SK-N-MC (cell line): ENCODE results near the gene RAB13.

Source experiments
- EZH2 ChIP-seq: fragments of 200-600 bp; sonication (generic); IDR thresholded peaks from one replicate; pipeline ENCODE4 v1.6.1; 2017; ENCODE audit warnings: antibody characterized with exemption
- FOXP2 ChIP-seq: optimal IDR thresholded peaks from 2 replicates; pipeline ENCODE3; 2011; ENCODE audit warnings: mild to moderate bottlenecking, moderate library complexity; ENCODE audit not compliant: insufficient read depth; ENCODE audit errors: extremely low read length, control extremely low read depth
- POLR2AphosphoS5 ChIP-seq: IDR thresholded peaks from 2 replicates; pipeline ENCODE4 v1.6.1; 2012; ENCODE audit warnings: mild to moderate bottlenecking, low read depth, low read length, borderline replicate concordance

- TF ChIP-seq POLR2AphosphoS5, result no peak
- TF ChIP-seq EZH2, result no peak
- no peak for TF ChIP-seq FOXP2
These were observed 51.4 kb downstream of the RAB13 start for GRCh38 chr1:153934746-153935145.
